ENCODE data around the gene MRPL24. TPM values are rescaled to one million over a fixed set of nuclear protein-coding genes. Genes with fewer than 3 reads are reported as not detected.
A peak's percentile ranks its signal among the peaks of the same experiment; 100 is the strongest.

The MRPL24 gene
- total and polyA plus RNA-seq, 2 of the 4 experiments (the other 2 are of a cell fraction) = 68.8 to 99.5 TPM

GRCh38 chr1:156750711-156751450 lies 10.0 kb upstream of the MRPL24 start:
- no peak for TF ChIP-seq USF2 (IDR thresholded peaks at IDR 0.05; ENCODE audit: low read depth, low read length)
- TF ChIP-seq MXI1 (IDR thresholded peaks at IDR 0.05; ENCODE audit: borderline replicate concordance, low read depth, low read length) = peak; percentile 67; the same call in 1 of the 2 replicates
- no peak for TF ChIP-seq ELK1 (IDR thresholded peaks at IDR 0.05; ENCODE audit: borderline replicate concordance, low read depth, low read length)
- no peak for TF ChIP-seq POLR2A (IDR thresholded peaks at IDR 0.05; ENCODE audit: low read depth, low read length)
- TF ChIP-seq BHLHE40 (IDR thresholded peaks at IDR 0.05; ENCODE audit: low read depth, low read length) = peak; percentile 30; the same call in 1 of the 2 replicates
- no peak for TF ChIP-seq NFE2L2 (IDR thresholded peaks at IDR 0.05; ENCODE audit: low read depth, low read length)
- TF ChIP-seq CEBPB (IDR thresholded peaks at IDR 0.05; ENCODE audit: low read depth, low read length) = peak; percentile 89
- no peaks in the 10 kb centered on the region for H3K9me3 ChIP-seq (ENCODE audit: control insufficient read depth, insufficient read depth, low read length)
- peak overlapping the region; percentile 69 for H2BK120ac ChIP-seq (ENCODE audit: low read depth, low read length)
- H3K4me3 ChIP-seq (ENCODE audit: insufficient read depth, low read depth, low read length) = peak overlapping the region; percentile 86
- TSS peak; percentile 16 for BruUV-seq (replicated peaks)
- peak overlapping the region; percentile 78 for H3K9ac ChIP-seq (ENCODE audit: low read depth, low read length)
- CTCF ChIA-PET = interaction anchor here (1.3 kb wide), 1 partner anchor 45 kb away, joined by 4 read pairs; the partner anchor contains the start of gene CRABP2
- H3K14ac ChIP-seq (replicated peaks; ENCODE audit: low read depth, low read length) = peak overlapping the region; percentile 99
- no peaks in the 10 kb centered on the region for H3K27me3 ChIP-seq (ENCODE audit: control insufficient read depth, insufficient read depth, low read length)
- peaks cover 35% of the 10 kb centered on the region for H3K4me1 ChIP-seq (ENCODE audit: control insufficient read depth, insufficient read depth, low read length)
- intact Hi-C loops (cut with micrococcal nuclease) (no loop called here), in situ Hi-C loops (cut with MboI; ENCODE audit: low sequenced_read_pairs) (no loop called here), dilution Hi-C loops (cut with HindIII; ENCODE audit: low sequenced_read_pairs, unreplicated experiment) (no loop called here)
- 0% methylated on average over 22 of the region's 64 CpGs; no CpG with 5 or more reads in 1 of the 2 experiments for whole genome bisulfite sequencing, 2 experiments (ENCODE audit: extremely low coverage in 2 of 2, insufficient read length in 1 of 2)
- peak overlapping the region; percentile 31 for H4K5ac ChIP-seq (ENCODE audit: low read depth, low read length)
- peaks cover 13 to 59% of the 10 kb centered on the region in 2 experiments for H3K79me1 ChIP-seq (ENCODE audit: low read depth in 1 of 2, low read length in 2 of 2)
- H2AFZ ChIP-seq (replicated peaks; ENCODE audit: low read length, poor library complexity) = peak overlapping the region; percentile 76
- POLR2A ChIA-PET (ENCODE audit: unreplicated experiment) = interaction anchor here (1.2 kb wide), 1 partner anchor 16 kb away, joined by 7 read pairs; the partner anchor contains the start of gene PRCC
- H3K9me1 ChIP-seq (ENCODE audit: insufficient read depth, low read length) = peaks cover 17% of the 10 kb centered on the region; the same call in 1 of the 2 replicates
- ATAC-seq (ENCODE audit: low read depth) = peak; percentile 10
- H4K91ac ChIP-seq (ENCODE audit: insufficient read depth, low read depth, low read length) = peak overlapping the region; percentile 99
- peak overlapping the region; percentile 38 for H3K18ac ChIP-seq (ENCODE audit: low read depth, low read length)
- H3K36me3 ChIP-seq (ENCODE audit: control insufficient read depth, insufficient read depth, low read length) = no peaks in the 10 kb centered on the region
- 0 out of 2 replicates have a peak, but pooled peaks cover 1% of the 10 kb centered on the region for H4K20me1 ChIP-seq (ENCODE audit: insufficient read depth, low read length)
- peak overlapping the region; percentile 81 for H3K56ac ChIP-seq (ENCODE audit: extremely low read depth, insufficient read depth, low read length)
- peak overlapping the region; percentile 83; the same call in 1 of the 2 replicates for H2AK5ac ChIP-seq (ENCODE audit: low read depth, low read length)
- peak overlapping the region; percentile 93 to 96 for H4K8ac ChIP-seq (ENCODE audit: low read depth in 2 of 2, low read length in 2 of 2)
- peak overlapping the region; percentile 95 for H3K27ac ChIP-seq (ENCODE audit: insufficient read depth, low read length)
- H2BK5ac ChIP-seq (ENCODE audit: low read depth, low read length, poor library complexity, severe bottlenecking) = peak overlapping the region; percentile 98
- DNase-seq = no peak
- peak overlapping the region; percentile 93 for H3K4me2 ChIP-seq (ENCODE audit: low read depth, low read length)
- peak overlapping the region; percentile 32; the same call in 1 of the 3 replicates for H2BK15ac ChIP-seq (ENCODE audit: low read depth, low read length)
- H3K4ac ChIP-seq (ENCODE audit: low read depth, low read length) = peak overlapping the region; percentile 98
- H3K23ac ChIP-seq (ENCODE audit: low read depth, low read length) = peak overlapping the region; percentile 97
- 0 out of 2 replicates have a peak overlapping the region, but pooled peaks have one; percentile 13 for H2BK20ac ChIP-seq (ENCODE audit: low read depth, low read length)
- H2AK9ac ChIP-seq (replicated peaks; ENCODE audit: low read depth, low read length, poor library complexity) = peak overlapping the region; percentile 100

Measured in IMR-90 (cell line).